Activated naive CD8-positive, alpha-beta T cell treated with anti-CD3 and anti-CD28 coated beads, Interleukin-2, amount 10 ng/mL, durations not matched to agents 7 days and 5 days (primary cell): ENCODE data around the gene HPGDS. TPM values are rescaled to one million over a fixed set of nuclear protein-coding genes. Genes with fewer than 3 reads are reported as not detected.
"Not testable (repeated sequence)": the region's sequence is repeated elsewhere in the genome, so short reads cannot be mapped to it uniquely, and the experiment has no call there.

ENCODE experiments used
- ATAC-seq: fragments of 150-1000 bp; cut with Tn5 transposase; one replicate; pipeline ENCODE4 v1.10.0; 2021; ENCODE audit warnings: low read depth, moderate library complexity
- POLR2A ChIA-PET: fragments of 350-600 bp; sonication (Branson Sonifier 250); formaldehyde crosslinking; loops from one replicate; lab custom pipeline; 2021; ENCODE audit warnings: antibody characterized with exemption; lab: Charles Lee
- DNase-seq: peaks from one replicate; pipeline ENCODE4 v3.0.0; 2021
- H3K27ac Mint-ChIP-seq: one replicate; pipeline ENCODE4 v1.8.0; 2022; ENCODE audit warnings: mild to moderate bottlenecking, mixed read lengths
- H3K27me3 Mint-ChIP-seq: one replicate; pipeline ENCODE4 v1.8.0; 2022; ENCODE audit warnings: mild to moderate bottlenecking, moderate library complexity, mixed read lengths
- H3K36me3 Mint-ChIP-seq: one replicate; pipeline ENCODE4 v1.8.0; 2021; ENCODE audit warnings: mild to moderate bottlenecking, mixed read lengths
- H3K4me1 Mint-ChIP-seq: one replicate; pipeline ENCODE4 v1.8.0; 2021; ENCODE audit warnings: mixed read lengths
- H3K4me3 Mint-ChIP-seq: one replicate; pipeline ENCODE4 v1.8.0; 2022; ENCODE audit warnings: mild to moderate bottlenecking, moderate library complexity, mixed read lengths
- H3K9me3 Mint-ChIP-seq: one replicate; pipeline ENCODE4 v1.8.0; 2021; ENCODE audit warnings: mixed read lengths
- total RNA-seq, 2 experiments: library from RNA; stranded (reverse); gene quantifications; one replicate each; pipeline ENCODE4 v1.2.3, GENCODE V29; 2021

Gene HPGDS
- total RNA-seq, 2 experiments from 2014 or later = not detected

DNA sequence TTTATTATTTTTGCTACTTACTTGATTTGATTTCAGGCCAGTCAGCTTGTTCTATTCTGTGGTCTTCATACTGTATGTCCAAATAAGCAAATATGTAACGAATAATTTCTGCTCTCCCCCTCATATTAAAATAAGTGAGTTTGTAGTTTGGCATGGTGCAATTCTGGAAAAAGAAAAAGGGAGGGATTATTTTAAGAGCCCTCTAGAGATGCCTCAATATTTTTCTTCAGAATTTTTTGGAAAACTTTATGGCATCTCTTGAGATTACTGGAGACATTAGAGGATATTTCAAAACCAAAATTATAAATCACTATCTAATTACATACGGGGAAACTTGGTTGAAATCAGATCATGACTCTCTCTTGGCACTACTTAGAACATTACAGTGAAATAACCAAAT lies 8.2 kb downstream of the HPGDS start:
- Mint-ChIP-seq H3K4me1 (peaks cover 4% of the 10 kb centered on the region), H3K27ac (no peak overlapping the region), H3K27me3 (no peaks in the 10 kb centered on the region), H3K4me3 (no peak overlapping the region), H3K9me3 (no peaks in the 10 kb centered on the region), H3K36me3 (no peaks in the 10 kb centered on the region)
- DNase-seq (no peak), ATAC-seq (no peak)
- POLR2A ChIA-PET = no interaction called here

- no peak overlapping the region for H3K27ac Mint-ChIP-seq
- peaks cover 2% of the 10 kb centered on the region for H3K4me1 Mint-ChIP-seq
- no peak overlapping the region for H3K4me3 Mint-ChIP-seq
- no peaks in the 10 kb centered on the region for H3K36me3 Mint-ChIP-seq
- DNase-seq (no peak), ATAC-seq (no peak)
- H3K27me3 Mint-ChIP-seq = no peaks in the 10 kb centered on the region
- H3K9me3 Mint-ChIP-seq = no peaks in the 10 kb centered on the region
- POLR2A ChIA-PET = no interaction called here
Observed at GRCh38 chr4:94333866-94334265, 8.8 kb downstream of the HPGDS start.

- POLR2A ChIA-PET = no interaction called here
- no peak overlapping the region for H3K27ac Mint-ChIP-seq
- no peaks in the 10 kb centered on the region for H3K27me3 Mint-ChIP-seq
- no peak for ATAC-seq
- DNase-seq = no peak
- H3K36me3 Mint-ChIP-seq = no peaks in the 10 kb centered on the region
- H3K9me3 Mint-ChIP-seq = peaks cover 1% of the 10 kb centered on the region
- no peaks in the 10 kb centered on the region for H3K4me1 Mint-ChIP-seq
- no peak overlapping the region for H3K4me3 Mint-ChIP-seq
Observed at GRCh38 chr4:94332983-94333590, 9.5 kb downstream of the HPGDS start.

DNA sequence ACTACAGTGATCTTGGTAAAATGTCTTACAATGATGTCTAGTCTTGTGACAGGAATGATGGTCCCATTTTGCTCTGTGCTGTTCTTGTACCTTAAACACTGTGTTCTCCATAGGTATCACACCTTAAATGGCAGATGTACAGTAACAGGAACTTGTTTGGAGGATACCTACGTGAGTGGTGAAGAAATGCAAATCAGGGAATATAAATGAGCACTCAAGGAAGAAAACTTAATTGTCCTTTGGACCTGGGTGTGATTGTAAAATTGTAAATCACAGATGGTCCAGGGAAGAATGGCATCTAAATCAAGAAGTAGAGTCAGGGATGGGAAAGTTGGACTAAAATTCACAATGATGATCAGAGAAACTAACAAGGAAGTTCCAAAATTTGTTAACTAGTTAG lies 12.7 kb downstream of the HPGDS start:
- POLR2A ChIA-PET = no interaction called here
- no peak overlapping the region for H3K27ac Mint-ChIP-seq

DNA sequence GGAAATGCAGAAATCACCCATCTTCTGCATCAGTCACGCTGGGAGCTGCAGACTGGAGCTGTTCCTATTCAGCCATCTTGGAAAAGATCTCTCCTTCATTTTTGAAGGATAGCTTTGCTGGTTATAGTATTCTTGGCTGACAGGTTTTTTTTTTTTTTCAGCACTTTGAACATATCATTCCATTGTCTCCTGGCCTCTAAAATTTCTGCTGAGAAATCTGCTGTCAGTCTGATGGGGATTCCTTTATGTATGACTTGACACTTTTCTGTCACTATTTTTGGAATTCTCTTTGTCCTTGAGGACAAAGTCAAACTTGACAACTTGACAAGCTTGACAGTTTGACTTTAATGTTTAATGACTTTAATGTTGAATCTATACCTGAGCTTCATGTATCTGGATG lies 16.8 kb downstream of the HPGDS start:
- no peak overlapping the region for H3K27ac Mint-ChIP-seq
- DNase-seq = no peak
- POLR2A ChIA-PET = no interaction called here
- no peak overlapping the region for H3K4me3 Mint-ChIP-seq
- peaks cover 10% of the 10 kb centered on the region for H3K9me3 Mint-ChIP-seq
- H3K36me3 Mint-ChIP-seq = no peaks in the 10 kb centered on the region
- ATAC-seq = no peak
- no peaks in the 10 kb centered on the region for H3K4me1 Mint-ChIP-seq
- H3K27me3 Mint-ChIP-seq = peaks cover 3% of the 10 kb centered on the region

More for the DNA sequence above, 12.7 kb downstream of the HPGDS start:
- H3K4me3 Mint-ChIP-seq = no peak overlapping the region
- H3K27me3 Mint-ChIP-seq = no peaks in the 10 kb centered on the region
- no peak for ATAC-seq
- H3K9me3 Mint-ChIP-seq = peaks cover 6% of the 10 kb centered on the region
- DNase-seq = no peak
- no peaks in the 10 kb centered on the region for H3K36me3 Mint-ChIP-seq
- H3K4me1 Mint-ChIP-seq = no peaks in the 10 kb centered on the region

DNA sequence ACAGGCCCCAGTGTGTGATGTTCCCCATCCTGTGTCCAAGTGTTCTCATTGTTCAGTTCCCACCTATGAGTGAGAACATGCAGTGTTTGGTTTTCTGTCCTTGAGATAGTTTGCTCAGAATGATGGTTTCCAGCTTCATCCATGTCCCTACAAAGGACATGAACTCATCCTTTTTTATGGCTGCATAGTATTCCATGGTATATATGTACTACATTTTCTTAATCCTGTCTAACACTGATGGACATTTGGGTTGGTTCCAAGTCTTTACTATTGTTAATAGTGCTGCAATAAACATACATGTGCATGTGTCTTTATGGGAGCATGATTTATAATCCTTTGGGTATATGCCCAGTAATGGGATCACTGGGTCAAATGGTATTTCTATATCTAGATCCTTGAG lies 22.7 kb downstream of the HPGDS start:
- H3K4me1 Mint-ChIP-seq, DNase-seq, H3K27ac Mint-ChIP-seq, H3K27me3 Mint-ChIP-seq, H3K9me3 Mint-ChIP-seq, H3K4me3 Mint-ChIP-seq, POLR2A ChIA-PET, ATAC-seq, H3K36me3 Mint-ChIP-seq: not testable (repeated sequence)

DNA sequence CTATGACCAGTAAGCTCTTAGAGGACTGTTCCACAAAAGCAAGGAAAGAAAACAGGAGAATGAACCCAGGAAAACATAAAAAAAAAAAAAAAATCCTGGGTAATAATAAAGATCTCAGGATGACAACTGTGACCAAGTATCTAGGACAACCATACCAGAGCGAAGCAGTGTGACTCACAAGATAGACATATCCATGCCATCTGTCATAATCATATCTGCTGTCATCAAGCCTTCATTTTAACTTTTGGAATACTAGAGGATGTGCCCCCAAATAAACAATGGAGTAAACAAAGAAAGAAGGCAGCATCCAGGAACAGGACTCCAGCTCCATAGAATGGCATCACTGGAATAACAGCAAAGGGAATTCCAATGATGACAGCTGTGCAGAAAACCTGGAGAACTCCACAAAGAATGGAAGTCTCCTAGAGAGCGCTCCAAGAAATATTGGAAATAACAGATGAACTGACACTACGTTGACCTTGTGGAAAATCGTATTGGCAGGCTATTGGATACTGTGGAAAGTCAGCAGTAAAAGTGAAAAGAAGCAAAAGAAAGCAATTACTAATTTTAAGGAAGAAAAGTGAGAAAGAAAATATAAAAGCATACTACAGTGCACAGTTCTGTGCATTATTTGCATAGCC lies 35.3 kb downstream of the HPGDS start:
- Mint-ChIP-seq H3K4me3 (no peak overlapping the region), H3K27ac (no peak overlapping the region), H3K4me1 (no peaks in the 10 kb centered on the region), H3K36me3 (no peaks in the 10 kb centered on the region), H3K9me3 (peaks cover 2% of the 10 kb centered on the region), H3K27me3 (no peaks in the 10 kb centered on the region)
- no peak for ATAC-seq
- DNase-seq = no peak
- POLR2A ChIA-PET = no interaction called here

- Mint-ChIP-seq H3K4me1 (no peaks in the 10 kb centered on the region), H3K9me3 (peaks cover 2% of the 10 kb centered on the region), H3K4me3 (no peak overlapping the region), H3K36me3 (no peaks in the 10 kb centered on the region), H3K27ac (no peak overlapping the region), H3K27me3 (no peaks in the 10 kb centered on the region)
- POLR2A ChIA-PET = no interaction called here
- ATAC-seq = no peak
- no peak for DNase-seq
Observed at GRCh38 chr4:94306713-94307112, 35.9 kb downstream of the HPGDS start.

DNA sequence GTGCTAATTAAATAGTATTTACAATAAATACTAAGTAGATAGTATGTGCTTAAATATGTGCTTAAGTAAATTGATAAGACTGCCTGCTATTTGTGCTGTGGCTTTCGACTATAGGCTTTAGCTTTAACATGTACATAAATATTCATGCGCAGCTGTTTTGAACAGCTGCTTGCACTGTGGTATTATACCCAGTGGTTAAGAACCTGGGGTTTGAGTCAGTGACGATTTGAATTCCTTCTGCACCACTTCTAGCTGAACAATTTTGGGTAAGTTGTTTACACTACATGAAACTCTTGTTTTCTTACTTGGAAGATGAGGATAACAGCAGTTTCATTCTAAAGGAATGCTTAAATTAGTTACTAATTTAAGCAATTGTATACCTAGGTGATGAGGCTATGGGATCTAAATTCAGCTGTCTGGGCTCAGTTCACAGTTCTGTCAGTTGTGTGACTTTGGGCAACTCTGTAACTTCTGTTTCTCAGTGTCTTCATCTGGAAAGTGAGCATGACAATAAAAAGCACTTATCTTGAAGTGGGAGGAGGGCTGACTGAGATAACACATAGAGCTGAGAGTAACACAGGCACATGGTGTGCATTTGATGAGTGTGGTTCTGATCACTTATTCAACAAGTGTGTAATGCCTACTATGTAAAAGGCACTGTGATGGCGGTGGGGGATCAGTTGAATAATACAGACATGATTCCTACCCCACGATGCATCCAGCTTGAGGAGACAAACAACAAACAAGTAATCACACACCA lies 37.0 kb downstream of the HPGDS start:
- Mint-ChIP-seq H3K36me3 (no peaks in the 10 kb centered on the region), H3K27me3 (no peaks in the 10 kb centered on the region), H3K4me3 (no peak overlapping the region), H3K27ac (no peak overlapping the region), H3K9me3 (peaks cover 2% of the 10 kb centered on the region), H3K4me1 (no peaks in the 10 kb centered on the region)
- POLR2A ChIA-PET = no interaction called here
- DNase-seq (no peak), ATAC-seq (no peak)

GRCh38 chr4:94304365-94304971 lies 38.2 kb downstream of the HPGDS start:
- H3K27ac Mint-ChIP-seq = no peak overlapping the region
- POLR2A ChIA-PET = no interaction called here
- DNase-seq (no peak), ATAC-seq (no peak)
- H3K9me3 Mint-ChIP-seq = no peaks in the 10 kb centered on the region
- H3K36me3 Mint-ChIP-seq = no peaks in the 10 kb centered on the region
- H3K4me1 Mint-ChIP-seq = no peaks in the 10 kb centered on the region
- no peaks in the 10 kb centered on the region for H3K27me3 Mint-ChIP-seq
- no peak overlapping the region for H3K4me3 Mint-ChIP-seq

DNA sequence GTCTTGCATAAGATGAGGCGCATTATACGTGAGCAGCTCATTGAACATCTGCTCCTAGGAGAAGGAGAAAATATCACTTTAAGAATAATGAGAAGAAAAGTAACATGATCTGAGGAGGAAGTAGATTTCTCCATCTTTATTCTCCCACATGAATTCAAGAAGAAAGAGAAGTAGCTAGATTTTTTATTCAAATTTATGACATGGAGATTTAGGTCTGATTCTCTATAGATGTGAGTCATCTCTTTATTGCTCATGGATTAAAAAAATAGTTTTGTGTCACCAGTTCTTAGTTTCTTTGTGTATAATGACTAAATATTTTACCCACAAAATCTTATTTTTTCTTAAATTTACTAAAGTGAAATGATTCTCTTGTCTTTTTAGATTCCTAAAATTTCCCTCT lies 40.4 kb downstream of the HPGDS start:
- H3K27me3 Mint-ChIP-seq = no peaks in the 10 kb centered on the region
- DNase-seq (no peak), ATAC-seq (no peak)
- POLR2A ChIA-PET = no interaction called here
- H3K4me3 Mint-ChIP-seq = no peak overlapping the region
- no peaks in the 10 kb centered on the region for H3K4me1 Mint-ChIP-seq
- H3K9me3 Mint-ChIP-seq = no peaks in the 10 kb centered on the region
- H3K36me3 Mint-ChIP-seq = no peaks in the 10 kb centered on the region
- H3K27ac Mint-ChIP-seq = no peak overlapping the region

DNA sequence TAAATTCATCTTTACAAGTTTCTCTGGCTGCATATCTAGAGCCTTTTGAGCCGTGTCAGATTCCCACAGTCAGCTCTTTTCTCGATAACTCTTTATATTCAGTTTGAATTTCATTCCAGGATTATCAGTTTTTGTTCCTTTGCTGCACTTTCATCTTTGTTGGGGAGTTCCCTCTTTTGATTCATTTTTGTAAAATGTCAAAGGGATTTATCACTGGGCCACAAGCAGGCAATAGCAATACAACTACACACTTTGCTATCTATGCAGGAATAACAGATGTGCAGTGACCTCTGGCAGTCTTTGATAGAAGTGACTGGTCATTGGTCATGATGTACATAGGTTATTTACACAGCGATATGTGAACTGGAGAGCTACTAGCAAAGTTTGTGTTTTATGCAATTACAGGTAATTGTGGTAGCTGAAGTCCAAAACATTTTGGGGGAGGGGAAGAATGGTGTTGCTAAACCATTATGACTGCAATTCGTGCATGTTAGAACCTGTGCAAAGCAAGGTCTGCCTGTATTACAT lies 43.8 kb downstream of the HPGDS start:
- no peaks in the 10 kb centered on the region for H3K36me3 Mint-ChIP-seq
- H3K9me3 Mint-ChIP-seq = no peaks in the 10 kb centered on the region
- peaks cover 3% of the 10 kb centered on the region for H3K4me1 Mint-ChIP-seq
- H3K27ac Mint-ChIP-seq = no peak overlapping the region
- POLR2A ChIA-PET = no interaction called here
- ATAC-seq = no peak
- DNase-seq = no peak
- no peak overlapping the region for H3K4me3 Mint-ChIP-seq
- H3K27me3 Mint-ChIP-seq = no peaks in the 10 kb centered on the region

- H3K4me1 Mint-ChIP-seq, H3K27me3 Mint-ChIP-seq, H3K4me3 Mint-ChIP-seq, H3K9me3 Mint-ChIP-seq, DNase-seq, H3K36me3 Mint-ChIP-seq, POLR2A ChIA-PET, ATAC-seq: not testable (repeated sequence)
- H3K27ac Mint-ChIP-seq = peak overlapping the region; percentile 0
Observed at GRCh38 chr4:94295473-94295872, 47.2 kb downstream of the HPGDS start.
